NOMO-1 (cell line): ENCODE measurements around the gene INPP1.
"Not testable (repeated sequence)": the region's sequence is repeated elsewhere in the genome, so short reads cannot be mapped to it uniquely, and the experiment has no call there.

ENCODE experiments used
- DNase-seq, 2 experiments: peaks; one replicate each; lab custom pipeline; 2025; ENCODE audit not compliant: unreplicated experiment in 2 of 2; lab: John Stamatoyannopoulos, UW

INPP1 gene, protein sequence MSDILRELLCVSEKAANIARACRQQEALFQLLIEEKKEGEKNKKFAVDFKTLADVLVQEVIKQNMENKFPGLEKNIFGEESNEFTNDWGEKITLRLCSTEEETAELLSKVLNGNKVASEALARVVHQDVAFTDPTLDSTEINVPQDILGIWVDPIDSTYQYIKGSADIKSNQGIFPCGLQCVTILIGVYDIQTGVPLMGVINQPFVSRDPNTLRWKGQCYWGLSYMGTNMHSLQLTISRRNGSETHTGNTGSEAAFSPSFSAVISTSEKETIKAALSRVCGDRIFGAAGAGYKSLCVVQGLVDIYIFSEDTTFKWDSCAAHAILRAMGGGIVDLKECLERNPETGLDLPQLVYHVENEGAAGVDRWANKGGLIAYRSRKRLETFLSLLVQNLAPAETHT

GRCh38 chr2:190343536-190344275 lies at the start of gene INPP1:
Gene INPP1, plus strand, starts transcription at chr2:190343589. Its CDS starts 16,514 bp downstream, at chr2:190360103.
- DNase-seq, result peak; percentile 68 to 79

GRCh38 chr2:190297880-190298279 lies 45.5 kb upstream of the INPP1 start:
- DNase-seq, result not testable (repeated sequence)

DNA sequence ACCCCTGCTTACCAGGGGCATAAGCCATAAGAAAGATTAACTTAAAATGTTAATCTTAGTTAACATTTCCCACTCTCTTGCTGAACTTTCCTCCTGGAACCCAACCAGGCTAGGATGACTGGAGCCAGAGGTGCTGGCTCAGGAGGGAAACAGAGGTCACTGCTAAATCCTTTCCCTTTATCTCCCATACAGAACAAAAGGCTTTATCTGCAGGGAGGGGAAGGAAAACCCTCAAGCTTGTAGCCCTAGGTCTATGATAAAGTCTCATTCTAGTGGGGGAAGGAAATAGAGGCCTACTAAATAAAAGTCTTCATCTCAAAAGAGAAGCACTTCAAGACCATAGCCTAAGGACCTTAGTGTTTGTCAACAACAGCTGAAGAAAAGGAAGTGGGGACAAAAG lies 42.4 kb upstream of the INPP1 start:
- no peak for DNase-seq

DNA sequence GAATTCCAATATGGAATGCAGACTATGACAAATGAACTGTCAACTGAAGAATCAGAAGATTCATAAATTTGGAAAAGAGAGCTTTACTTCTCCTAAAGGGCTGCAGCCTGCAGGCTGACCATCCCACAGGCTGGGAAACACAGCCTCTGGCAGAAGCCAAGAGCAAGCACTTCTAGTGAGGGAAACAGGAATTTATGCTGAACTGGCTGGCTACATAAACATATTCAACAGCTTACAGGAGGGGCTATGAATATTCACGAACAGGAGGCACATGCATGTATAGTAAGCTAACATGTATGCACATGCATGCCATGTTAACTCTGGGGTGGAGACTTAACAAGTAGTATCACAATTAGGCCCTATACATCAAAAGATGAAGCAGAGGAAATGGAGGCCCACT lies 41.3 kb upstream of the INPP1 start:
- DNase-seq, result no peak

DNA sequence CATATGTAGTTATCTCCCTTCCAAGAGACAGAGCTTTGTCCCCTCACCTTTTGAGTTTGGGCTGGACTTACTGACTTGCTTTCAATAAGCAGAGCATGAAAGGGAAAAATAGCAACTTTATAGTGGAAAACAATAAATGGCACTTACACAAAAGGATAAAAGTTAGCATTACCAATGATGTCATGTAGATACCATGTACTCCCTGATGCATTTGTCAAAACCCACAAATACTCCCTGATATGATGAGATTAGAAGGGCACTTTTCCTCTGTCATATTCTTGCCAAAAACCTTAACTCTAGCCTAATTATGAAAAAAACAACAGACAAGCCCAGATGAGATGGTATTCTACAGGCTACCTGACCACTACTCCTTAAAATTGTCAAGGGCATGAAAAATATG lies 39.7 kb upstream of the INPP1 start:
- no peak for DNase-seq

GRCh38 chr2:190304404-190304803 lies 39.0 kb upstream of the INPP1 start:
- DNase-seq, result no peak

DNA sequence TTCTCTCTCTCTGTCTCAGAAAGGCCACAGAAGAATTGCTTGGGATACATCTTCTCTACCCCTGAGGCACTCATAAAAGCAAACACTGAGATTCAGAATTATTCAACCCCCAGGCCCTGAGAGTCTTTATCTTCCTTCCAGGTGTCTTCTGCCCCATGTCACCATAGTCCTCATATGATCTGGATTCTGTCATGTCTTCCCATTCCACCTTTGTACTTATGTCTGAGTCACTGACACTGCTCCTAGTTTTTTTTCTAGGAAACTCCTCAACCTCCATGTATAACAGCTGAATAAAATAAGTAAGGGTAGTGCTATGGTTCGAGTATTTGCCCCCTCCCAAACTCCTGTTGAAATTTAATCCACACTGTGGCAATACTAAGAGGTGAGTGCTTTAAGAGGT lies 35.4 kb upstream of the INPP1 start:
- DNase-seq, result no peak

DNA sequence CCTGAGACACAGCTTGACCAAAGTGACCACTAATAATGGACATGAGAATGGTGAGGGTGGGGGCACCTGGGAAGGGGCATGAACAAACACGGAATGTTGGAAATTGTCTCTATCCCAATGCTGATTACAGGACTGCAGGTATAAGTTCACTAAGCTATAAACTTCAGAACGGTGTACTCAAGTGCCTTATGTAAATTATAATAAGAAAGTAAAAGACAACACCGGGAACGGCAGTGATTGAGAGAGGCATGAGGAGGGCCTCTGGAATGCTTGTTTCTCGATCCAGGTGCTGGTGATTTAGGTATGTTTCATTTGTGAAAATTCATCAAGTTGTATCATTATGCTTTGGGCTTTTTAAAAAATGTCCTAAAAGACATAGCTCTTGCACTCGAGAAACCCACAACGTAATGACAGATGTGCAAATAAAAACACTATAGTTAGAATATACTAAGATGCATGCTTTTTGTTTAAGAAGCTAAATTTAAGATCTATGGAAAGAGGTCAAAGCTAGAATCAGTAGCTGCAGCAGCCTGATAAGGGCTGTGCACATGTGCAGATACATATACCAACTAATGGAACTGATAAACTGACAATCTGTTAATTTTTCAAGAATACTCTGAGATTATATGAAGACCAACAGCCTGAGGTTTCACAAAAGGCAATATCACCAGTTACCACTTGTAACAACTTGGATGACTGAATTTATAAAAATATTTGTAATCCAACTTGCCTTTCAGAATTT lies 31.3 kb upstream of the INPP1 start:
- no peak for DNase-seq

GRCh38 chr2:190312635-190313025 lies 30.8 kb upstream of the INPP1 start:
- not testable (repeated sequence) for DNase-seq

GRCh38 chr2:190313880-190314279 lies 29.5 kb upstream of the INPP1 start:
- no peak for DNase-seq

- DNase-seq, result no peak
These were observed 28.1 kb upstream of the INPP1 start for GRCh38 chr2:190315273-190315672.

GRCh38 chr2:190318514-190318913 lies 24.9 kb upstream of the INPP1 start:
- no peak for DNase-seq

DNA sequence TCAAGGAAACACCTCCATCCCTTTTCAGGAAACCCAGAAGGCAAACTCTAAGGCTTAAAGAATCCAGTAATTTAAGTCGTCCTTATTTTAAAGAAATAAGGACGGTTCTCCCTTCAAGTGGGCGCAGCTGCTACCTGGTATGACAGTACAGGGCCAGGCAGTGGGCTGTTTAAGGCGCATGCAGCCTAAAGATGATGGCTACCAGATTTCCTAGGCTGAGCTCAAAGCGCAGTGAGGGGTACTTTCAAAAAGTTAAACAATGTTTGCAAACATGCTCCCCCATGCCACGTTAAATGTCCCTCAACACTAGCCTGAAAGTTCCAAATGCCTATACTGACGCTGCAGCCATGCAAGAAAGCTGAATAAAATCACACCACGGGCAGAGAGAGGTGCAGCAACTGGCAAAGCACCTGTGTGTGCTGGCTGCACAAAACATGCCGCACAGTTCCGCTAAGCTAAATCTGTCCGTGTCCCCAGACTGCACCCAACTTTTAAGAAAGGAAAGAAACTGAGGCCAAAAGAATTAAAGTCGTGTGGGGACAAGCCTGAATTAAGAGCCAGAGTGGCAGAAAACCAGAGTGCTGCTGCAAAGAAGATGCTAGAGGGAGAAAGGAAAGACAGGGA lies 24.3 kb upstream of the INPP1 start:
- peak in 1 of 2 experiments; percentile 40 for DNase-seq

- peak; percentile 97 to 98 for DNase-seq
These were observed 23.6 kb upstream of the INPP1 start, which contains the start of gene HIBCH for GRCh38 chr2:190319555-190320498. Gene HIBCH, minus strand, starts transcription at chr2:190319826. Its CDS starts 76 bp downstream, at chr2:190319750.

GRCh38 chr2:190320696-190321095 lies 22.7 kb upstream of the INPP1 start:
- DNase-seq, result no peak

- no peak for DNase-seq
These were observed 20.0 kb upstream of the INPP1 start for GRCh38 chr2:190323406-190323805.

- no peak for DNase-seq
These were observed 17.8 kb upstream of the INPP1 start for GRCh38 chr2:190325588-190325987.

DNA sequence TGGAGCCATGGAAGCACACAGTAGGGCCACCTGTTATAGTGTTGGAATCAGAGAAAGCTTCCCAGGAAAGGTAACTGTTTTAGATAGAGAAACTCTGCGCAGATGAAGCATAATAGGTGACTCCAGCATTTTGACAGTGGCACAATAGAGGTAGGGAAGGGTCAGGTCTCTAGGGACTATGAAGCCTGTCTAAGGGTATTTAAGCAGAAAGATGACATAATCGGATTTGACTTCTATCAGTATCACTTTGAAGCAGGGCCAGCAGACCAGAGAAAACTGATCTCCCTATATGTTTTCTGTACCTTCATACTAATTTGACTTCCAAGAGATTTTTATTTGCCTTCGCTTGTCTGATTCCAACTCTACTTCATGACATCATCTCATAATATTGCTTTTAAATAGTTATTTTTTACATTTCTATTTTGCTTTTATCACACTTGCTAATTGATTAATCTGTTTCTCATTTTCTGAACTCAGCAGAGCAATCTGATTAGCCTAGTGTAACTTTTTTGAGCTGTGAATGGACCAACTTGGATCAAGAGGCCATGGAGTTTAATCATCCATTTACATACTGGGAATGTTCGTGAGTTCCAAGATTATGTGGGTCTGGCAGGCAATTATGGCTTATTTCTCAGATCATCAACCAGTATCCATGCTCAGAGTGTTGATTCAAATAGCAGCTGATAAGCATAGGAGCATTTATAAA lies 15.4 kb upstream of the INPP1 start:
- DNase-seq, result no peak

DNA sequence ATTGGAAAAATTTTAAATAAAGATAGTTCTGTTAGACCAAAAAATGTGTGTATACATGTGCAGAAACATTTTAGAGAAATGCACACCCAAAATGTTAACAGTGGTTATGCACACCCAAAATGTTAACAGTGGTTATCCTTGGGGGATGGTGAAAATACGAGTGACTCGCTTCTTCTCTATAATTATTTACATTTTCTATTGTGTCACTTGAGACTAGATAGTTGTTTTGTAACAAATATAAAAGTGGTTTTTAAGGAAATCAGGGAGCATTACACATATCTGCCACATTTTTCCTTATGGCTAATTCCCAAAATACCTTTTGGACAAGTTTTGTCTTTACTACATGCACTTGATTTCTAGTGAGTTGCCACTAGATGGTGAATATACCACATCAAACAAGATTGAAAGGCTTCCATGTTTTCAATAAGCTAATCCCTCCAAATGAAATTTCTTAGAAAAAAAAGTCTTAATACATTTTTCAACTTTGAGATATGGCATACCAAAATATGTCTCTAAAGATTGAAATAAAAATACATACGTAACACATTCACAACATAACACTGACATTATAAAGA lies 14.7 kb upstream of the INPP1 start:
- no peak for DNase-seq
